ENCODE results near the gene LRRC10.

Gene LRRC10

DNA sequence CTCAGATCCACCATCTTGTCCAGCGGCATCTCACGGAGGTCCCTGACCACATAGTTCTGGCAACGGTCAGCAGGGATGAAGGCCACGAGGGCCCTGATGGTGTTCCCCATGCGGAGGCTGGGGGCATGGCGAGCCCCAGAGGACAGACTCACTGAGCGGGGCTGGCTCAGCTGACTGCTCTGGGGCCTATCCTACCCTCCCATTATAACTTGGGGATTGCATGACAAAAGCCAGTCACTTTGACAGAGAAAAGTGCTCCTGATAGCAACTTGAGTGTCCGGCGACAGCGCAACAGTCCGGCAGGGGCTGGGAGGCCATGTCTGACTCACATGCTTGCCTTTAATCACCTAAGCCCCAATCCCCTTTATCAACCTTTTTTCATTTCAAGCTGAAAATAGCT, at the start of gene LRRC10:
Gene LRRC10, minus strand, starts transcription at position 179 of the 400 bp plus-strand sequence. Its CDS starts 69 bp downstream, at position 110.
- no peak for DNase-seq

GRCh38 chr12:69660164-69660863, 49.6 kb upstream of the LRRC10 start:
- DNase-seq: no peak

DNA sequence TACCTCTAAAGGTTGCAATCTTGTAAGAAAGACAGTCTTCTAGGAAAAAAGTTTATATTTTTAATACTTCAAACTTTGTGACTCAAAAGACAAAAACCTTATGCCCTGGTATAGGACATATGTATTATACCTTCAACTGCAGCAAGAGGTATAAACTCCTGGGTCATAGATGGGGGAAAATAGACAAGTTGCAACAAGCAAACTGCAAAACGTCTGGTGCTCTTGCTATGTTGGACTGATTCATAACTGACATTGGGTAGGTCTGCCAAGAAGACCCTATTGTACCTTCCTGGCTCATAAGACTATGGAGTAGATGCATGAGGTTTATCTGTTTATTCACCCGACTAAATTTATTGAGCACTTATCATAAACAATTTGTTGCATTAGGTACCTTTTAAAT, 47.5 kb upstream of the LRRC10 start:
- DNase-seq: no peak

DNA sequence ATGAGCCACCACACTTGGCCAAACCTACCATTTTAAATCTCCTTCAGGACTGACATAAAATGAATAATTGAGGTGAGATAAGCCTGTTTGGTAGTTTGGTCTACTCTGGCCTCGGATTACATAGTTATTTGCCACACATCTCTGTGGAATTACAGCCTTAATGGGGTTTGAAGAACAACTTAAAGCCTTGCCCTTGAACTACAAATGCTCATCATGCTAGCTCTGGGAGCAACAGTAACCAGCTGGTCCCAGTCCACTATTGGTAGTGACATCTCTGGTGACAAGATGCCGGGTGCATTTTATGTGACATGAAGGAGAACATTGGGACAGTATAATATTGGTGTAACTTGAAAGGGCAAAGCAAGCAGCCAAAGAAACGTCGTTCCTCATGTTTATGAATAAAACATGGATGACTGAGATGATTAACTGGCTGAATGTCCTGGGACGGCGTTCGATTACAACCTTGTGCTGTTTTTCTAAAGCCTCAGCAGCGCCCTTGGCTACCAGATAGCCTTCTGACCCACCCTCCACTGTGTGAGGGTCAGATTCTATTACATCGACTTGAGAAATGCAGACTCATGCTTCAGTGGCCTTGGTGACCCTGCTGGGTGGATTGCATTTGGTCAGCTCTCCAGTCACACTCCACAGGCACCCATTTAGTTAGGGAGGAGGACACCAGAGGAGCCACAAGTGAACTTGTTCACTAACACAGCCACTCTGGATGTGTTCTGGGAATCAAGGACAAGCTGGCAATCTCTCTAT, 46.9 kb upstream of the LRRC10 start:
- DNase-seq: no peak

GRCh38 chr12:69655616-69656340, 45.1 kb upstream of the LRRC10 start:
- DNase-seq: no peak

- DNase-seq: no peak
Observed at GRCh38 chr12:69653703-69654102, 43.0 kb upstream of the LRRC10 start.

- no peak for DNase-seq
Observed at GRCh38 chr12:69651922-69652321, 41.2 kb upstream of the LRRC10 start.

DNA sequence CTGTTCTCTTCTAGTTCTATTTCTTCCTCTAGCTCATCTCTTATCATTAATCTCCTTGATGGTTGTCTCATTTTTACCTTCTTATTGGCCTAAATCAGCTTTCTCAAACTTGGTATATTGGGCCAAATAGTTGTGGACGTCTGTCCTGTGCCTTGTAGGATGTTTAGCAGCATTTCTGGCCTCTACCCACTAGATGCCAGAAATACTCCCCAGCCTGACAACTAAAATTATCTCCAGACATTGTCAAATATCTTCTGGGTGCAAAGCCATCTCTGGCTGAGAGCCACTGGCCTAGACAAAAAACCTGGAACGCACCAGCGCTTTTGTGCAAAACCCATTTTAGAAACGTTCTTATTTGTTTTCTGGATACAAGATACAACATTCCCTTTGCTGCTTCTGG, 38.8 kb upstream of the LRRC10 start:
- DNase-seq: no peak

- DNase-seq: no peak
Observed at GRCh38 chr12:69648476-69648875, 37.8 kb upstream of the LRRC10 start.

DNA sequence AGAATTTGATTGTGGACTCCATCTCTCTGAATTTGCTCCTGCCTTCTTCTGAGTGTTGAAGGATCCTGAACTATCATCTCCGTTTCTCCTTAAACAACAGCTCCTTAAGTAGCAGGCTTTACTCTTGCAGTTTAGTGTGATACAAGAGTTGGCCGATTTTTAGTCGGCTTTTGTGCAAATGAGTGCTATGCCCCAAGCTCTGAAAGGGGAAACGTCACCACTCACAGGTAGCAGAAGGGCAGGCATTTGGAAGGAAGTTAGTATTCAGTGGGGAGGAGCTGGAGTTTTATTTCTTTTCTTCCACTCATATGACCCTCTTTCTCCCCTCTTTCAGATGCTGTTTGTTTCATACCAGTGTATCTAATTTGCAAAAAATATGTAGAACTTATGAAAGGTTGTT, 36.5 kb upstream of the LRRC10 start:
- no peak for DNase-seq

- DNase-seq: no peak
Observed at GRCh38 chr12:69645031-69645430, 34.3 kb upstream of the LRRC10 start.

GRCh38 chr12:69644511-69644910, 33.8 kb upstream of the LRRC10 start:
- DNase-seq: no peak

DNA sequence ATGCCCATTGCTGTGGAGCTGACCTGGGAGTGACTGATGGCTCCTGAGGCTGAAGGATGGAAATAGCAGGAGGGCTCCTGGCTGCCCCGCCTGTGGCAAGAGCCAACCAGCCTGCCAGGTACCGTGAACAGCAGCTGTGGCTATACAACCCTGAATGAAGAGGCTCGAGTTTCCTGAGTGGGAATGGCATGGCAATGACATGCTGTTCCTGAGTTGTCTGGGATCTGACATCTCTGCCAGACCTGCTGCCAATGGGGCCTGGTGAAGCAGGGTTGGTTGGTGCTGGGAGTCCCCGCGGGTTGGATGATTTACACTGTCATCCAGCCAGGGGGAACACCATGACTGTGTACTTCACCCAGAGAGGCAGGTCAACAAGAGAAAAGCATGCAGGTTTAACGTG, 31.8 kb upstream of the LRRC10 start:
- no peak for DNase-seq

DNA sequence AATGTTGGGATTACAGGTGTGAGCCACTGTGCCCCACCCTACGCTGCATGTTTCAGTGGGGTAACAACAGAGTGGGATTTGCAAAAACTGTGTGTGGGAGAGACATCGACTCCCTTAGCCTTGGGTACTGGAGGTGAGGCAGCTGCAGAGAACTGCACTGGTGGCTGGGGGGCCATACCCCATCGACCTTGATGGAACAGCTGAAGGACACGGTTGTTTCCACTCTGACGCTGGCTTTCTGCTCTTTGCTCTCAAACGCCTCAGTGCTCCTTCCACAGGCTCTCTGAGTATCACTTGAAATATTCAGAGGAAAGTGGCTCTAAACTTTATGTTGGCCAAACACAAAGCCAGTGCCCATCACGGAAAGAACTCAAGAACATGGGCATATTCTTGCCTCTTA, 30.8 kb upstream of the LRRC10 start:
- DNase-seq: no peak

DNA sequence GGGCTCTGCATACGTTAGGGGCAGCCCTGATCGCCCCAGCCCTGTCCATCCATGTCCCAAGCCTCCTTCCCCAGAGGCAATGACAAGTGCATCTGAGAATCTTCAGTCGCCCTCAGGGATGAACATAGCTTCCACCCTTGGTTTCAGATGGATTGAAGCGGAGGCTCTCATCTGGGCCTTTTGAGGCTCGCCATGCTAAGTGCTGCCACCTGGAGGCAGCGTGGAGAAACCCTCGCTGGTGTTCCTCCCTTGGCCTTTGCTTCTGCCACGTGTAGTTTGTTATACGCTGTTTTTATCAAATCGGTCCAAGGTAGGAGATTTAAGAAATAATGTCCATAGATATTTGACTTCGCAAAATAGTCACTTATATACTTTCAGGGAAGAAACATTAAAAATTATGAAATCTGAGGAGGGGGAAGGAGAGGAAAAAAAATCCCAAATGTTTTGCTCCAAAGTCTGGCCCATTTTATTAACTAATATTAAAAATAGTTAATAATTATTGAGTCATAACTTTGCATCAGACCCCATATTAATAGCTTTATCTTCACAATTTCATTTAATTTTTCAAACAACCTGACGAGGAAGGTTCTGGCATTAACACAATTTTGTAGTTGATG, 28.8 kb upstream of the LRRC10 start:
- DNase-seq: no peak

DNA sequence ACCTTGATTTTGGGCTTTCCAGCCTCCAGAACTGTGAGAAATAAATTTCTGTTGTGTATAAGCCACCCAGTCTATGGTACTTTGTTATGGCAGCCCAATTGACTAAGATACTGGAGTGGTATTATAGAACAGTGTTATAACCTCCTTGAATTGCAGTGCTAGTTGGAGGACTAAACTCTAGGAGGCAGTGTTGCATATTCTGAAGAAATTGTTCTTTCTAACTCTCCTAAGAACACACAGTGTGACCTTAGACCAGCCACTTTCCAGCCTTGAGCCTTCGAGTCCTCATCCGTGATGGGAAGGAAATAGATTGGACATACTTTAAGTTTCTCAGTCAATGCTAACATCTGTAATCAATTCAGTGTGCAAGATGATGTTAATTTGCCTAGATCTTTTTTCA, 22.4 kb upstream of the LRRC10 start:
- no peak for DNase-seq

GRCh38 chr12:69630191-69630590, 19.5 kb upstream of the LRRC10 start:
- no peak for DNase-seq

GRCh38 chr12:69627501-69627900, 16.8 kb upstream of the LRRC10 start:
- no peak for DNase-seq

- no peak for DNase-seq
Observed at GRCh38 chr12:69623970-69624369, 13.3 kb upstream of the LRRC10 start.

DNA sequence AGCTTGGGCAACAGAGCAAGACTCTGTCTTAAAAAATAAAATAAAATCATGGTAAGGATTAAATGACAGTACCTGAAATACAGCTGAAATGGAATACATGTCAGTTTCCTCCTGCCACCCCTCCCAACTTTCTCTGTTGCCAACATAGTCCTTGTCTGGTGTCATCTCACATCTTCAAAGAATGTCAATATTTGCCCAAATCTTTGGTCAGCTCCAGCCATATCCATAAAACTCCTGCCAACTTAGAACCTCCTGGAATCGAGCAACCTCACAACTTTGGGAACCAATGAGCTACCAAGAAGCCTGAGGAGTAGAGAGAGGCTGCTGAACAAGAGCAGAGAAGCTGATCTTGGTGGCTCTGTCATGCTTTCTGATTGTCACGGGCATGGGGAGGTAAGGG, 10.8 kb upstream of the LRRC10 start:
- no peak for DNase-seq

- no peak for DNase-seq
Observed at GRCh38 chr12:69620921-69621320, 10.2 kb upstream of the LRRC10 start.

DNA sequence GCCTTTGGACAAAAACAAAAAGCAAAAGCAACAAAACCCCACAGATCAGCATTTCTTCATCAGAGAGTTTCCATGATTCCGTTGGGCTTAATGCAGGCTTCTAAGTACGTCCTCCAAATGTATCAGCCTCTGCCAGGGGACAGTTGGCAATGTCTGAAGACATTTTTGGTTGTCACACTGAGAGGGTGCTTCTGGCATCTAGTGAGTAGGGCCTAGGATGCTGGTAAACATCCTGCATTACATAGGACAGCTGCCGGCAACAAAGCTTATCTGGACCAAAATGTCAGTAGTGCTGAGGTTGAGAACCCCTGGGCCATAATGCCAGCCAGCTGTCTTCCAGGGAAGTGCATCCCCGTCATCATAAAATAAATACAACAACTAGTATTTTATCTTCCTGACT, 9.4 kb upstream of the LRRC10 start:
- no peak for DNase-seq

DNA sequence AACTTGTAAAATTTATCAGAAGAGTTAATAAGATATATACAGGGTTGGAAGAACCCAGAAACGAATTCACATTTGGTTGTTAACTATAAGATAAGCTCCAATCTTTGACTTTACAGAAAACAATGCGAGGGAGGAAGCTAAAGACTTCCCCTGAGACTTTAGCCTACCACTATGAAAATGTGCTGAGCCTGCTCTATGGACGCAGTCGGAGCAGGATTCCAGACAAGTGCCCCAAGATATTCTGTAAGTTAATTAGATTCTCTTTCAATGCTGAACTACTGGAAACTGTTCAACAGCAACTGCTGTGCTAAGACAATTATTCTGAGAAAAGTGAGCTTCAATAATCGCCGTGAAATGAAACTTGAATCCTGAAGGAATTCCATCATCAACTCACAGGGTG, 8.3 kb upstream of the LRRC10 start:
- DNase-seq: no peak

DNA sequence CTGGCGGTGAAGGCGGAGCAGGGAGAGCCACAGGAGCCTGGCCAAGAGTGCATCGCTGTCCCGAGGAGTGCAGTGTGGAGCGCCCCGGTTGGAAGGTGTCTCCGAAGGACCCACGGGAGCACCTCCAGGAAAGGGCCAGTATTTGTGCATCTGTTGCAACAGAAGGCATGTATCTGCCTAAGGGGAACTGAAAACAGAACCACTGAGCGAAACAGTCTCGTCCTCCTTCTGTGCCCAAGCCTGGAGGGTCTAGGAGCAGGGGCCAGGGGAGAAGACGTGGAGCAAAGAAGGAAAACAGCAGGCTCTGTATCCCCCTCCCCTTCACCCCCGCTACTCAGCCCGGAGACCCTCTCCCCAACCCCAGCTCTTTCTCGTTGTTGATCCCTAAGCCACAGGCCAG, 5.3 kb upstream of the LRRC10 start:
- no peak for DNase-seq

Measured in NCI-H1417 treated with DMSO at 0.1 percent for 48 hours (cell line).